GM21515 (cell line): ENCODE measurements around the gene NLGN1.
"Not testable (repeated sequence)": the region's sequence is repeated elsewhere in the genome, so short reads cannot be mapped to it uniquely, and the experiment has no call there.

ENCODE experiments used
- ATAC-seq: cut with Tn5 transposase; IDR thresholded peaks from one replicate; pipeline ENCODE4 v1.9.1; 2021; ENCODE audit not compliant: unreplicated experiment

NLGN1 gene

GRCh38 chr3:173429076-173429475 lies 31.5 kb downstream of the NLGN1 start:
- no peak for ATAC-seq

GRCh38 chr3:173429527-173429926 lies 32.0 kb downstream of the NLGN1 start:
- no peak for ATAC-seq

- ATAC-seq: no peak
Observed at GRCh38 chr3:173430576-173430975, 33.0 kb downstream of the NLGN1 start.

GRCh38 chr3:173439004-173439403 lies 41.5 kb downstream of the NLGN1 start:
- ATAC-seq: no peak

- ATAC-seq: no peak
Observed at GRCh38 chr3:173440514-173440913, 43.0 kb downstream of the NLGN1 start.

- not testable (repeated sequence) for ATAC-seq
Observed at GRCh38 chr3:173451561-173451960, 54.0 kb downstream of the NLGN1 start.

GRCh38 chr3:173463250-173463649 lies 65.7 kb downstream of the NLGN1 start:
- ATAC-seq: no peak

- ATAC-seq: no peak
Observed at GRCh38 chr3:173465112-173465511, 67.6 kb downstream of the NLGN1 start.

GRCh38 chr3:173465898-173466678 lies 68.5 kb downstream of the NLGN1 start:
- no peak for ATAC-seq

- no peak for ATAC-seq
Observed at GRCh38 chr3:173467501-173467900, 70.0 kb downstream of the NLGN1 start.

GRCh38 chr3:173473237-173473636 lies 75.7 kb downstream of the NLGN1 start:
- ATAC-seq: no peak

- no peak for ATAC-seq
Observed at GRCh38 chr3:173479301-173479700, 81.8 kb downstream of the NLGN1 start.

GRCh38 chr3:173501931-173502489 lies 104.5 kb downstream of the NLGN1 start:
- ATAC-seq: no peak

GRCh38 chr3:173502983-173503568 lies 105.5 kb downstream of the NLGN1 start:
- ATAC-seq: no peak

GRCh38 chr3:173510565-173510964 lies 113.0 kb downstream of the NLGN1 start:
- ATAC-seq: no peak

- no peak for ATAC-seq
Observed at GRCh38 chr3:173513123-173513522, 115.6 kb downstream of the NLGN1 start.

GRCh38 chr3:173529062-173529711 lies 131.6 kb downstream of the NLGN1 start:
- peak; percentile 92 for ATAC-seq

- ATAC-seq: no peak
Observed at GRCh38 chr3:173531602-173532001, 134.1 kb downstream of the NLGN1 start.

- ATAC-seq: no peak
Observed at GRCh38 chr3:173538410-173538809, 140.9 kb downstream of the NLGN1 start.

- not testable (repeated sequence) for ATAC-seq
Observed at GRCh38 chr3:173545590-173545989, 148.0 kb downstream of the NLGN1 start.

- ATAC-seq: no peak
Observed at GRCh38 chr3:173547070-173547469, 149.5 kb downstream of the NLGN1 start.

- ATAC-seq: no peak
Observed at GRCh38 chr3:173548261-173548660, 150.7 kb downstream of the NLGN1 start.
